ENCODE results near the gene AHDC1.
"Not testable (repeated sequence)": the region's sequence is repeated elsewhere in the genome, so short reads cannot be mapped to it uniquely, and the experiment has no call there.

The AHDC1 gene

GRCh38 chr1:27548858-27549719 is 54.9 kb downstream of the AHDC1 start:
- no peak for DNase-seq

GRCh38 chr1:27548136-27548853 is 55.6 kb downstream of the AHDC1 start:
- no peak for DNase-seq

GRCh38 chr1:27547220-27548116 is 56.5 kb downstream of the AHDC1 start:
- DNase-seq: no peak

- no peak for DNase-seq
Measured at GRCh38 chr1:27545876-27546275, 58.1 kb downstream of the AHDC1 start.

GRCh38 chr1:27545271-27545670 is 58.7 kb downstream of the AHDC1 start:
- DNase-seq: no peak

GRCh38 chr1:27544834-27545233 is 59.1 kb downstream of the AHDC1 start:
- DNase-seq: no peak

- DNase-seq: no peak
Measured at GRCh38 chr1:27543284-27543683, 60.7 kb downstream of the AHDC1 start.

- no peak for DNase-seq
Measured at GRCh38 chr1:27542463-27543273, 61.3 kb downstream of the AHDC1 start.

- no peak for DNase-seq
Measured at GRCh38 chr1:27539901-27540861, 63.8 kb downstream of the AHDC1 start.

GRCh38 chr1:27538793-27539192 is 65.2 kb downstream of the AHDC1 start:
- no peak for DNase-seq

GRCh38 chr1:27538305-27538676 is 65.7 kb downstream of the AHDC1 start:
- not testable (repeated sequence) for DNase-seq

GRCh38 chr1:27536767-27537166 is 67.2 kb downstream of the AHDC1 start:
- no peak for DNase-seq

GRCh38 chr1:27536010-27536757 is 67.8 kb downstream of the AHDC1 start:
- no peak for DNase-seq

GRCh38 chr1:27535386-27535785 is 68.6 kb downstream of the AHDC1 start:
- no peak for DNase-seq

- no peak for DNase-seq
Measured at GRCh38 chr1:27531959-27532685, 71.8 kb downstream of the AHDC1 start.

- DNase-seq: no peak
Measured at GRCh38 chr1:27530192-27530591, 73.8 kb downstream of the AHDC1 start.

- DNase-seq: no peak
Measured at GRCh38 chr1:27529704-27530018, 74.3 kb downstream of the AHDC1 start.

- peak; percentile 72 for DNase-seq
Measured at GRCh38 chr1:27528818-27529703, 74.9 kb downstream of the AHDC1 start.
